DOHH2 (cell line): ENCODE results near the gene PRKCE.

Experiments
- H3F3A ChIP-seq: fragments of 200-600 bp; sonication (generic), shearing (Covaris generic); 2 replicates; pipeline ENCODE4 v1.6.0; 2016; ENCODE audit warnings: antibody characterized with exemption, mild to moderate bottlenecking; ENCODE audit not compliant: control insufficient read depth, insufficient read depth
- H3K27ac ChIP-seq: fragments of 200-600 bp; sonication (generic); 2 replicates; pipeline ENCODE4 v1.5.1; 2014; ENCODE audit warnings: low read depth, mild to moderate bottlenecking, low read length, moderate library complexity
- H3K27me3 ChIP-seq: fragments of 200-600 bp; sonication (generic); 2 replicates; pipeline ENCODE4 v1.6.1; 2014; ENCODE audit warnings: mild to moderate bottlenecking, low read length, mixed read lengths; ENCODE audit not compliant: control insufficient read depth
- H3K36me3 ChIP-seq: fragments of 200-600 bp; sonication (generic); 2 replicates; pipeline ENCODE4 v1.6.1; 2014; ENCODE audit warnings: mild to moderate bottlenecking, low read length, moderate library complexity, mixed read lengths; ENCODE audit not compliant: control insufficient read depth
- H3K4me1 ChIP-seq: fragments of 200-600 bp; sonication (generic); 2 replicates; pipeline ENCODE4 v1.6.1; 2014; ENCODE audit warnings: mild to moderate bottlenecking, low read length, mixed read lengths; ENCODE audit not compliant: control insufficient read depth
- H3K4me2 ChIP-seq: fragments of 200-600 bp; sonication (generic); 2 replicates; pipeline ENCODE4 v1.6.0; 2014; ENCODE audit warnings: mild to moderate bottlenecking, low read length, moderate library complexity
- H3K4me3 ChIP-seq: fragments of 200-600 bp; sonication (generic); 2 replicates; pipeline ENCODE4 v1.5.1; 2014; ENCODE audit warnings: mild to moderate bottlenecking, low read length, mixed read lengths
- H3K79me2 ChIP-seq: fragments of 200-600 bp; sonication (generic); 2 replicates; pipeline ENCODE4 v1.6.1; 2014; ENCODE audit warnings: mild to moderate bottlenecking, low read length, mixed read lengths; ENCODE audit not compliant: control insufficient read depth
- H3K9me2 ChIP-seq: fragments of 200-600 bp; sonication (generic); replicated peaks from 2 replicates; pipeline ENCODE4 v1.6.1; 2014; ENCODE audit warnings: mild to moderate bottlenecking, low read length, mixed read lengths; ENCODE audit not compliant: control insufficient read depth
- H3K9me3 ChIP-seq: fragments of 200-600 bp; sonication (generic); 2 replicates; pipeline ENCODE4 v1.6.1; 2014; ENCODE audit warnings: antibody characterized with exemption, low read length, mixed read lengths; ENCODE audit not compliant: control insufficient read depth, insufficient read depth
- H4K20me1 ChIP-seq: fragments of 200-600 bp; sonication (generic); 2 replicates; pipeline ENCODE4 v1.6.0; 2014; ENCODE audit warnings: low read depth, mild to moderate bottlenecking, antibody characterized with exemption, low read length, moderate library complexity; ENCODE audit not compliant: control insufficient read depth, insufficient read depth
- EZH2phosphoT487 ChIP-seq: fragments of 200-600 bp; sonication (generic); IDR thresholded peaks from 2 replicates; pipeline ENCODE4 v1.6.1; 2017; ENCODE audit warnings: borderline replicate concordance, mild to moderate bottlenecking, antibody characterized with exemption, low read length, moderate library complexity, mixed read lengths
- TF ChIP-seq, protein P1 (sequence below): fragments of 200-600 bp; sonication (generic); IDR thresholded peaks from one replicate; pipeline ENCODE4 v1.5.1; 2014; ENCODE audit warnings: antibody characterized with exemption, mild to moderate bottlenecking, low read depth, low read length; ENCODE audit not compliant: poor library complexity, severe bottlenecking

PRKCE gene

DNA sequence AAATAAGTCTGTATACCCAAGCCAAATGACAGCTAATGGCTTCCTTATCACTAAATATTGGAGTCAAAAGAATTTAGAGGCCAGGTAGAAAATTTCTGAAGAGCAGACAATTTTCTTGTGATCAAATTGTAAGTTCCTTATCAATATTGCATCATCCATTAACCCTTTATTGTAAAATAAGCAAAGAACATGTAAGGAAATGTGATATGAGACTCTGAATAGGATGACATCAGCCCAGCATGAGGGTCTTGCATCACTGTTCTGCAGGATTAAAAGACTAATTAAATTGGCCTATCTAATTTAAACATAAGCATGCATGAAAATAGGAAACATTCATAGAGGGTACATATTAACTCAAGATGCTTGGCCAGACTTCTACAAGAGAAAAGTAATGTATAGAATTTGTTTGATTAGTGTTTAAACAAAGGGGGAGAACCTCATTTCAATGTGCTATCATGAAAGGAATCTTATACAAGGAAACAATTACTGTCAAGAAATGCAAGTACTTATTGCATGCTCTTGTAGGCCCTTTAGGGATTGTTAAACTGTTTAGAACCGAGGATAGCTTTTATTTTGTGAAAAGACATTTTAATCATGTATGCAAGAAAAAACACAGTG is 302.9 kb downstream of the PRKCE start:
- Histone ChIP-seq H3K4me3 (no peak overlapping the region), H3K36me3 (no peaks in the 10 kb centered on the region), H3K79me2 (no peaks in the 10 kb centered on the region), H4K20me1 (no peaks in the 10 kb centered on the region), H3K4me1 (no peaks in the 10 kb centered on the region), H3K27me3 (no peaks in the 10 kb centered on the region), H3K4me2 (no peak overlapping the region), H3F3A (no peaks in the 10 kb centered on the region), H3K9me3 (no peaks in the 10 kb centered on the region), H3K27ac (no peak overlapping the region), H3K9me2 (no peaks in the 10 kb centered on the region)
- TF ChIP-seq, protein P1, sequence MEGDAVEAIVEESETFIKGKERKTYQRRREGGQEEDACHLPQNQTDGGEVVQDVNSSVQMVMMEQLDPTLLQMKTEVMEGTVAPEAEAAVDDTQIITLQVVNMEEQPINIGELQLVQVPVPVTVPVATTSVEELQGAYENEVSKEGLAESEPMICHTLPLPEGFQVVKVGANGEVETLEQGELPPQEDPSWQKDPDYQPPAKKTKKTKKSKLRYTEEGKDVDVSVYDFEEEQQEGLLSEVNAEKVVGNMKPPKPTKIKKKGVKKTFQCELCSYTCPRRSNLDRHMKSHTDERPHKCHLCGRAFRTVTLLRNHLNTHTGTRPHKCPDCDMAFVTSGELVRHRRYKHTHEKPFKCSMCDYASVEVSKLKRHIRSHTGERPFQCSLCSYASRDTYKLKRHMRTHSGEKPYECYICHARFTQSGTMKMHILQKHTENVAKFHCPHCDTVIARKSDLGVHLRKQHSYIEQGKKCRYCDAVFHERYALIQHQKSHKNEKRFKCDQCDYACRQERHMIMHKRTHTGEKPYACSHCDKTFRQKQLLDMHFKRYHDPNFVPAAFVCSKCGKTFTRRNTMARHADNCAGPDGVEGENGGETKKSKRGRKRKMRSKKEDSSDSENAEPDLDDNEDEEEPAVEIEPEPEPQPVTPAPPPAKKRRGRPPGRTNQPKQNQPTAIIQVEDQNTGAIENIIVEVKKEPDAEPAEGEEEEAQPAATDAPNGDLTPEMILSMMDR, result no peak
- TF ChIP-seq EZH2phosphoT487, result no peak

DNA sequence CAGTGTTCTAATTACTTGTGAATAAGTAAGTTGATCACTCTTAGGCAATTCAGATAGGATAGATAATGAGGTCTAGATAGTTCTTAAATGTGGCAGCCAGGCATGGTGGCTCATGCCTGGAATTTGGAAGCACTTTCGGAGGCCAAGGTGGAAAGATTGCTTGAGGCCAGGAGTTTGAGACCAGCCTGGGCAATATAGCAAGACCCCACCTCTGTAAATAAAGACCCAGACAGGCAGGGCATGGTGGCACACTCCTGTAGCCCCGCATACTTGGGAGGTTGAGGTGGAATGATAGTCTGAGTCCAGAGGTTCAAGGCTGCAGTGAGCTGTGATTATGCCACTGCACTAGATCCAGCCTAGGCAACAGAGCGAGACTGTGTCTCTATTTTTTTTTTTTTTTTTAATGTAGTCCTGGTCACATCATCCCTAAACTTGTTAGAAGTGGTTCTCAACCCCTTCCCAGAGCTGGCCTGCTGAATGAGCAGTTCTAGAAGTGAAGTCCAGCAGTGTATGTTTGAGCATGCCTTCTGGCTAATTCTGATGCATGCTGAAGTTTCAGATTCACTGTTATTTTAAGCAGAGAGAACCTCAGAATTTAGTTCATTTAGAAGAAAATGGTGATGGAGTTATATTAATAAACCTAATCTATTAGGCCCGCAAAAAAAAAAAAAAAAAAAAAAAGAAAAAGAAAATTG is 306.2 kb downstream of the PRKCE start:
- Histone ChIP-seq H3K9me2 (no peaks in the 10 kb centered on the region), H3K27ac (no peak overlapping the region), H4K20me1 (no peaks in the 10 kb centered on the region), H3K9me3 (no peaks in the 10 kb centered on the region), H3K36me3 (no peaks in the 10 kb centered on the region), H3K79me2 (no peaks in the 10 kb centered on the region), H3K4me3 (no peak overlapping the region), H3K4me1 (no peaks in the 10 kb centered on the region), H3K4me2 (no peak overlapping the region), H3K27me3 (no peaks in the 10 kb centered on the region), H3F3A (no peaks in the 10 kb centered on the region)
- TF ChIP-seq, protein P1, result no peak
- no peak for TF ChIP-seq EZH2phosphoT487

DNA sequence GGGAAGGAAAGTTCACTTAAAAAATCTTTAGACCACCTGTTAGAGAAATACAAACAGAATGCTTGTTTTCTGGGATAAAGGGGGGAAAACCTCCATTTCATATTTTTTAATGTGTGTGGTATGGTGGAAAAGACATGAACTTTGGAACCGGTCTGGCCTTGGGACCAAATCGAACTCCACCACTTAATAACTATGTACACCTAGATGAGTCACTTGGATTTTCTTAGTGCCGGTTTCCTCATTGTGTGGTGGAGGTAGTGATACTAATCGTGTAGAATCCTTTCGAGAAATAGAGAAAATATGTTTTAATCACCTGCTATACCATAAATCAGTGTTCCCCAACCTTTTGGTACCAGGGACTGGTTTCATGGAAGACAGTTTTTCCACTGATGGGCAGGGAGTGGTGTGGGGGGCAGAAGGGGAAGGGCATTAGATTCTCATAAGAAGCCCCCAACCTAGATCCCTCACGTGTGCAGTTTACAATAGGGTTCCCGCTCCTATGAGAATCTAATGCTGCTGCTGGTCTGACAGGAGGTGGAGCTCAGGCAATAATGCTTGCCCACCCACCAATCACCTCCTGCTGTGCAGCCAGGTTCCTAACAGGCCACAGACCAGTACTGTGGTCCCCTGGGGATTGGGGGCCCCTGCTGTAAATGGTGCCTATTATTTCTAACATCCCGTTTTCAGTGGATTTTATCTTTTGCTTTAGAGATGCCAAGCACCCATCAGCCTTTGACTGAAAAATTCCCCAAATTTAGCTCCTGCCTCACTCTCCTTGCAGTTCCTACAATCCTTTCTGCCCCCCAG is 308.8 kb downstream of the PRKCE start:
- Histone ChIP-seq H3F3A (no peaks in the 10 kb centered on the region), H3K9me2 (no peaks in the 10 kb centered on the region), H3K27me3 (no peaks in the 10 kb centered on the region), H3K4me1 (0 out of 2 replicates have a peak, but pooled peaks cover 5% of the 10 kb centered on the region), H3K4me2 (no peak overlapping the region), H3K9me3 (no peaks in the 10 kb centered on the region), H4K20me1 (no peaks in the 10 kb centered on the region), H3K36me3 (no peaks in the 10 kb centered on the region), H3K79me2 (no peaks in the 10 kb centered on the region), H3K27ac (no peak overlapping the region), H3K4me3 (no peak overlapping the region)
- TF ChIP-seq, protein P1, result no peak
- no peak for TF ChIP-seq EZH2phosphoT487
